ENCODE measurements around the gene TLR3. TPM values are rescaled to one million over a fixed set of nuclear protein-coding genes. Genes with fewer than 3 reads are reported as not detected.

The TLR3 gene
- total RNA-seq, 1 experiment from 2014 or later = 9.7 TPM

DNA sequence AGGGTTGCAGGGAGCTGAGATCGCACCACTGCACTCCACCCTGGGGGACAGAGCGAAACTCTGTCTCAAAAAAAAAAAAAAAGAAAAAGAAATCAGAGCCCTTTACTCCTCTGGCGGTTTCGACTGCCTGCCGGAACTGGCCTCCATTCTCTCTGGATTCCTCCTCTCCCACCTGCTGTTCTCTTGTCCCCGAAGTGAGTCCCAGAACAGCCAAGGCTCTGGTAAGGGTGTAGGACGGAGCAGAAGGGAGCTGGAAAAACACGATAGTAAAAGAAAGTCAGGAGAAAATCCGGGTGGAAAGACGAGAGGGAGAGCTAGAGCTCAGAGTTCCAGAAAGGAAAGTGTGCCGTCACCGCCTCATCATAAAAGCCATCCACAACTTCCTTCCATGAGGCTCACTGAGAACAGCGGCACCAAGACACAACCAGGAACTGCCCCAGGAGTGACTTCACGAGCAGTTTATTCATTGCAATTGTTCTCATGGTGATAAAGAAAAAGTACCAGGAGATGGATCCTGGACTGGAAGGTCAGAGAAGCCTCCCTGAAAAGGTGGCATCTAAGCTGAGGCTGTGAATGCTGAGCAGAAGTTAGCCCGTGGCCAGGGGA, 12.3 kb downstream of the TLR3 start:
- Histone ChIP-seq H3K9ac (ENCODE audit: low read length) (no peak overlapping the region), H3K27ac (ENCODE audit: low read length) (no peak overlapping the region), H3K4me3 (ENCODE audit: low read length) (no peak overlapping the region), H3K4me1 (ENCODE audit: low read length) (peaks cover 3% of the 10 kb centered on the region; the same call in 1 of the 2 replicates), H3K4me2 (ENCODE audit: low read depth, low read length, poor library complexity, severe bottlenecking) (no peak overlapping the region), H2AFZ (ENCODE audit: low read length) (no peak overlapping the region), H4K20me1 (ENCODE audit: insufficient read depth, low read depth, low read length) (no peaks in the 10 kb centered on the region), H3K9me3 (ENCODE audit: low read length) (no peaks in the 10 kb centered on the region), H3K36me3 (ENCODE audit: insufficient read depth, low read length) (no peaks in the 10 kb centered on the region), H3K9me2 (replicated peaks; ENCODE audit: insufficient read depth, low read length) (no peaks in the 10 kb centered on the region), H3K79me2 (ENCODE audit: low read length) (no peaks in the 10 kb centered on the region), H3K27me3 (ENCODE audit: low read length) (no peaks in the 10 kb centered on the region)
- no peak for DNase-seq

DNA sequence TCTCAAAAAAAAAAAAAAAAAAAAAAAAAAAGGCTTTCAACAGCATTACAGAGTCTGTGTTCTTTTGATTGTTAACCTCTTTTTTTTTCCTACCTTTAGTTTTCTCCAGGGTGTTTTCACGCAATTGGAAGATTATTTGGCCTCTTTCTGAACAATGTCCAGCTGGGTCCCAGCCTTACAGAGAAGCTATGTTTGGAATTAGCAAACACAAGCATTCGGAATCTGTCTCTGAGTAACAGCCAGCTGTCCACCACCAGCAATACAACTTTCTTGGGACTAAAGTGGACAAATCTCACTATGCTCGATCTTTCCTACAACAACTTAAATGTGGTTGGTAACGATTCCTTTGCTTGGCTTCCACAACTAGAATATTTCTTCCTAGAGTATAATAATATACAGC, 13.3 kb downstream of the TLR3 start:
- no peaks in the 10 kb centered on the region for H3K27me3 ChIP-seq (ENCODE audit: low read length)
- no peak for DNase-seq
- no peak overlapping the region for H3K4me2 ChIP-seq (ENCODE audit: low read depth, low read length, poor library complexity, severe bottlenecking)
- no peak overlapping the region for H3K4me3 ChIP-seq (ENCODE audit: low read length)
- no peaks in the 10 kb centered on the region for H3K9me3 ChIP-seq (ENCODE audit: low read length)
- no peak overlapping the region for H3K27ac ChIP-seq (ENCODE audit: low read length)
- no peak overlapping the region for H2AFZ ChIP-seq (ENCODE audit: low read length)
- H4K20me1 ChIP-seq (ENCODE audit: insufficient read depth, low read depth, low read length) = no peaks in the 10 kb centered on the region
- no peaks in the 10 kb centered on the region for H3K36me3 ChIP-seq (ENCODE audit: insufficient read depth, low read length)
- no peaks in the 10 kb centered on the region for H3K9me2 ChIP-seq (replicated peaks; ENCODE audit: insufficient read depth, low read length)
- H3K79me2 ChIP-seq (ENCODE audit: low read length) = no peaks in the 10 kb centered on the region
- no peak overlapping the region for H3K9ac ChIP-seq (ENCODE audit: low read length)
- peaks cover 3% of the 10 kb centered on the region; the same call in 1 of the 2 replicates for H3K4me1 ChIP-seq (ENCODE audit: low read length)

DNA sequence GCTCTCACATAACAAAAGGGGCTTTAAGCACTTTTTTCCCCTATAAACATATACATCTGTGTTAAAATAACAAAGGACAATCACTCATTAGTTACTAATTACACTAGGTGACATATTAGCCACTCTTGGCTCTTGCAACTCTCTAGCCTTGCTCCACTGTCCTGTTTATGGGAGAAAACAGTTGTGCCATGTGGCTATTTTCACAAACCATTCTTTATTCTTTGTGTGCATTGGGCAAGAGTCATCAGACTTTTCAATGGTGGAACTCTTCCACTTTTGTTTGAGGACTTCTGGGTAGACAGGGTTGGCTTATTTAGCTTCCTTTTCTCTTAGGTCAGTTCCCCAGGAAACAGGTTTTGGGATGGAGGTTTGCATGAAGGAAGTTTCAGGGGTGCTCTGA, 19.6 kb downstream of the TLR3 start:
- H3K27ac ChIP-seq (ENCODE audit: low read length) = no peak overlapping the region
- no peaks in the 10 kb centered on the region for H3K27me3 ChIP-seq (ENCODE audit: low read length)
- H3K9me2 ChIP-seq (replicated peaks; ENCODE audit: insufficient read depth, low read length) = no peaks in the 10 kb centered on the region

DNA sequence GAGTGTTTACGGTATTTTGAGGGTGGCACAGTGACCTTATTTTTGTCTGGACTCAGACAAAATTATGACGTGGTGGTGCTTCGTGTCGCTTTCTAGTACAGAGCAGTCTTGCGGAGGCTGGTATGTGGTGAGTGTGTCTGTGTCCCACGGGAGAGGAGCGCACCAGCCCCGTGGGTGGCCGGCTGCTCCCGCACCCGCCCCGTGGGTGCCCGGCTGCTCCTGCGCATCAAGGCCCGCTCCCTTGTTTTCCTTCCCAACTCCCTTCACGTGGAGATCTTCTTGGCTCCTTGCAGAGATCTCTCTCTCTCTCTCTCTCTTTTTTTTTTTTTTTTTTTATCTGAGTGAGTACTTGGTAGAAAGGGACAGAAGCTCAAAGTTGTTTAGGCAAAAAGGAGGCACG, 23.3 kb downstream of the TLR3 start:
- Histone ChIP-seq H3K36me3 (ENCODE audit: insufficient read depth, low read length) (no peaks in the 10 kb centered on the region), H3K9ac (ENCODE audit: low read length) (no peak overlapping the region), H3K4me1 (ENCODE audit: low read length) (no peaks in the 10 kb centered on the region), H3K9me3 (ENCODE audit: low read length) (no peaks in the 10 kb centered on the region), H3K9me2 (replicated peaks; ENCODE audit: insufficient read depth, low read length) (no peaks in the 10 kb centered on the region), H3K4me2 (ENCODE audit: low read depth, low read length, poor library complexity, severe bottlenecking) (no peak overlapping the region), H3K27me3 (ENCODE audit: low read length) (no peaks in the 10 kb centered on the region), H3K4me3 (ENCODE audit: low read length) (no peak overlapping the region), H4K20me1 (ENCODE audit: insufficient read depth, low read depth, low read length) (no peaks in the 10 kb centered on the region), H3K27ac (ENCODE audit: low read length) (no peak overlapping the region), H2AFZ (ENCODE audit: low read length) (no peak overlapping the region), H3K79me2 (ENCODE audit: low read length) (no peaks in the 10 kb centered on the region)
- no peak for DNase-seq

More for the DNA sequence above, 19.6 kb downstream of the TLR3 start:
- Histone ChIP-seq H3K9me3 (ENCODE audit: low read length) (no peaks in the 10 kb centered on the region), H4K20me1 (ENCODE audit: insufficient read depth, low read depth, low read length) (no peaks in the 10 kb centered on the region), H3K4me3 (ENCODE audit: low read length) (no peak overlapping the region), H3K4me2 (ENCODE audit: low read depth, low read length, poor library complexity, severe bottlenecking) (no peak overlapping the region), H3K79me2 (ENCODE audit: low read length) (no peaks in the 10 kb centered on the region), H3K9ac (ENCODE audit: low read length) (no peak overlapping the region), H2AFZ (ENCODE audit: low read length) (no peak overlapping the region), H3K4me1 (ENCODE audit: low read length) (no peaks in the 10 kb centered on the region), H3K36me3 (ENCODE audit: insufficient read depth, low read length) (no peaks in the 10 kb centered on the region)
- no peak for DNase-seq

DNA sequence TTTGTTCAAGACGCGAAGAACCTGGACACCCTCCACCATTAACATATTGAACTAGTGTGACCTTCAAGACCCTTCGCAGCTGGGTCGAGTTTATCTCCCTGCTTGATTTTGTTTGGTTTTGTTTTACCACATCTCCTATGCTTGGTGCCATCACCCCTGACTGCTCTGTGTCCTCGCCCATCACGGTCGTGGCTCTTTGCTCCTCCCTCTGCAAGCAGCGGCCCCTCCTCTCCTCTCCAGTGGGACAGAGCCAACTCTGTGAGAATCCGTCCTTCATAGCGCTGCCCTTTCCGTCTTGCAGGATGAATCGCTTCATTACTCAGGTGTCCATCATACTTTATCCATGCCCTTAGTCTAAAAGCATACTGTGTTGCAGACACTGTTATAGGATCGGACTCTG, 26.4 kb downstream of the TLR3 start:
- Histone ChIP-seq H3K79me2 (ENCODE audit: low read length) (no peaks in the 10 kb centered on the region), H3K9me2 (replicated peaks; ENCODE audit: insufficient read depth, low read length) (no peaks in the 10 kb centered on the region), H3K36me3 (ENCODE audit: insufficient read depth, low read length) (no peaks in the 10 kb centered on the region), H3K9ac (ENCODE audit: low read length) (no peak overlapping the region), H2AFZ (ENCODE audit: low read length) (no peak overlapping the region), H3K4me2 (ENCODE audit: low read depth, low read length, poor library complexity, severe bottlenecking) (no peak overlapping the region), H4K20me1 (ENCODE audit: insufficient read depth, low read depth, low read length) (no peaks in the 10 kb centered on the region), H3K4me1 (ENCODE audit: low read length) (no peaks in the 10 kb centered on the region), H3K9me3 (ENCODE audit: low read length) (no peaks in the 10 kb centered on the region), H3K27ac (ENCODE audit: low read length) (no peak overlapping the region), H3K4me3 (ENCODE audit: low read length) (no peak overlapping the region), H3K27me3 (ENCODE audit: low read length) (no peaks in the 10 kb centered on the region)
- no peak for DNase-seq

DNA sequence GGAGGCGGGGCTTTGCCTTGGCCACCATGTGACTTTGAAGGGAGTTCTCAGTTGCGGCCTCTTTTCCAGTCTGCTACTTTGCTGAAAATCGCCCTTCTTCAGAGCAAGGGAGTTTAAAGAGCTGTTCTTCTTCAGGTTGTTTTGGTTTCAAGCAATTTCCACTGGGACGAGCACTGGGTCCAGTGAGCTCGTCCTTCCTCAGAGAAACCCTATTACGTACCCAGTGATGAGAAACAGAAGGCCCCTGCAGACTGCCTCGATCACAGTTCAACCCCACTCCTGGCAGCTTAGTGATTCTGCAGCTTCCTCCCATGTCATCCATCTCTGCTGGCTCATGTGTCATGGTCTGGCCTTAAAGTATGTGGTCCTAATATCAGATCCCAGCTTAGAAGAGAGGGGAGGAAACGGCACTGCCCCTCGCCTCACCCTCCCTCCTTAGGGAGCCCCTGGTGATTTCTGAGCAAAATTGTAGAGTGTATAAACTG, 27.8 kb downstream of the TLR3 start:
- Histone ChIP-seq H3K36me3 (ENCODE audit: insufficient read depth, low read length) (no peaks in the 10 kb centered on the region), H3K9me3 (ENCODE audit: low read length) (no peaks in the 10 kb centered on the region), H3K27me3 (ENCODE audit: low read length) (no peaks in the 10 kb centered on the region), H3K4me1 (ENCODE audit: low read length) (no peaks in the 10 kb centered on the region), H3K4me2 (ENCODE audit: low read depth, low read length, poor library complexity, severe bottlenecking) (no peak overlapping the region), H3K9ac (ENCODE audit: low read length) (no peak overlapping the region), H3K27ac (ENCODE audit: low read length) (no peak overlapping the region), H3K9me2 (replicated peaks; ENCODE audit: insufficient read depth, low read length) (no peaks in the 10 kb centered on the region), H3K4me3 (ENCODE audit: low read length) (no peak overlapping the region), H3K79me2 (ENCODE audit: low read length) (no peaks in the 10 kb centered on the region), H4K20me1 (ENCODE audit: insufficient read depth, low read depth, low read length) (no peaks in the 10 kb centered on the region), H2AFZ (ENCODE audit: low read length) (no peak overlapping the region)
- no peak for DNase-seq

DNA sequence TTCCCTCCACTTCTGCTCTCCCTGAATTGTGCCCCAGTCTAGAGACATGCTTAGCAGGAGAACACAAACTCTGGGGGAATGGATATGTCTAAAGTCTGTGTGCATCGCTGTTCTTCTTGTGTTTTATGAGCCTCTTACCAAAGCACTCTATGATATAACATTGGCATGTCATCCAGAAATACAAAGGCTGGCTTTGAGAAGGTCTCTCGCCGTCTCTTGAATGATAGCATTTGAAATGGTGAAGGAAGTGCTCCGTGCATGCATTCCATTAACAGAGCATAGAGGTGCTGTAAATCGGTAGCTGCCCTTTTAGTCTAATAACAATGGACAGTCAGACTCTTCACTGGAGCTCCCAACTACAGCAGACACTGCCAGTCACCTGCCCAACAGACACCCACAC, 28.4 kb downstream of the TLR3 start:
- Histone ChIP-seq H3K27me3 (ENCODE audit: low read length) (no peaks in the 10 kb centered on the region), H3K9me3 (ENCODE audit: low read length) (no peaks in the 10 kb centered on the region), H3K79me2 (ENCODE audit: low read length) (no peaks in the 10 kb centered on the region), H3K36me3 (ENCODE audit: insufficient read depth, low read length) (no peaks in the 10 kb centered on the region), H3K4me1 (ENCODE audit: low read length) (no peaks in the 10 kb centered on the region), H3K4me2 (ENCODE audit: low read depth, low read length, poor library complexity, severe bottlenecking) (no peak overlapping the region), H3K9ac (ENCODE audit: low read length) (no peak overlapping the region), H3K27ac (ENCODE audit: low read length) (no peak overlapping the region), H3K9me2 (replicated peaks; ENCODE audit: insufficient read depth, low read length) (no peaks in the 10 kb centered on the region), H3K4me3 (ENCODE audit: low read length) (no peak overlapping the region), H2AFZ (ENCODE audit: low read length) (no peak overlapping the region), H4K20me1 (ENCODE audit: insufficient read depth, low read depth, low read length) (no peaks in the 10 kb centered on the region)
- no peak for DNase-seq

DNA sequence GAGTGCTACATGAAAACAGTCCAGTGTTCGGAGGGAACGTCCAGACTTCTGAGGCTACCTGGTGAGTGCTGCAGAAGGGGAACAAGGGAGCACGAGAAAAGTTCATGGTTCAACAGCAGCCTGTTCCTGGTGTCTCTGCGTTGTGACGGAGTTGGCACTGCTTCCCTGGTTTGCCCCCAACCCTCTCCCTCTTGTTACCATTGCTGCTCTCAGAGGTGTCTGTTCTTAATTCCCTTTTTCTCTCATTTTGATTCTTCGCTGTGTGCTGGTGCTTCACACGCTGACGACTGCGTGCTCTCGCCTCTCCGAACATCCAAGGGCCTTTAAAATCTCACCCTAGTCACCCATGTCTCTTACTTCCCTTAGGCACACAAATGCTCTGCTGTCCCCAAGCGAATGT, 34.0 kb downstream of the TLR3 start:
- H3K4me2 ChIP-seq (ENCODE audit: low read depth, low read length, poor library complexity, severe bottlenecking) = no peak overlapping the region

More for the DNA sequence above, 34.0 kb downstream of the TLR3 start:
- no peak overlapping the region for H3K9ac ChIP-seq (ENCODE audit: low read length)
- no peak overlapping the region for H2AFZ ChIP-seq (ENCODE audit: low read length)
- no peak overlapping the region for H3K27ac ChIP-seq (ENCODE audit: low read length)
- no peaks in the 10 kb centered on the region for H3K4me1 ChIP-seq (ENCODE audit: low read length)
- no peaks in the 10 kb centered on the region for H3K36me3 ChIP-seq (ENCODE audit: insufficient read depth, low read length)
- no peaks in the 10 kb centered on the region for H4K20me1 ChIP-seq (ENCODE audit: insufficient read depth, low read depth, low read length)
- H3K9me3 ChIP-seq (ENCODE audit: low read length) = no peaks in the 10 kb centered on the region
- DNase-seq = no peak
- no peak overlapping the region for H3K4me3 ChIP-seq (ENCODE audit: low read length)
- H3K27me3 ChIP-seq (ENCODE audit: low read length) = no peaks in the 10 kb centered on the region
- H3K9me2 ChIP-seq (replicated peaks; ENCODE audit: insufficient read depth, low read length) = no peaks in the 10 kb centered on the region
- no peaks in the 10 kb centered on the region for H3K79me2 ChIP-seq (ENCODE audit: low read length)
